Upper lobe of right lung (tissue), 1 donor: ENCODE data around the gene CHP2. TPM values are rescaled to one million over a fixed set of nuclear protein-coding genes. Genes with fewer than 3 reads are reported as not detected.

ENCODE experiments used
- ATAC-seq: fragments of 200-7000 bp; cut with Tn5 transposase; one replicate; pipeline ENCODE4 v1.9.1; 2020; ENCODE audit warnings: mild to moderate bottlenecking, moderate library complexity
- DNase-seq: peaks from one replicate; pipeline ENCODE4 v3.0.0-alpha.2; 2020
- H3K27ac ChIP-seq: fragments of 200-600 bp; one replicate; pipeline ENCODE4 v1.8.0; 2022
- H3K27me3 ChIP-seq: fragments of 200-600 bp; one replicate; pipeline ENCODE4 v1.8.0; 2022; ENCODE audit warnings: mild to moderate bottlenecking
- H3K36me3 ChIP-seq: fragments of 200-600 bp; one replicate; pipeline ENCODE4 v1.8.0; 2022
- H3K4me1 ChIP-seq: fragments of 200-600 bp; one replicate; pipeline ENCODE4 v1.8.0; 2022
- H3K4me3 ChIP-seq: fragments of 200-600 bp; one replicate; pipeline ENCODE4 v1.8.0; 2022; ENCODE audit warnings: mild to moderate bottlenecking
- H3K9me3 ChIP-seq: fragments of 200-600 bp; one replicate; pipeline ENCODE4 v1.8.0; 2022
- intact Hi-C: fragments of 100-400 bp; cut with DNase I; formaldehyde crosslinking; loops from one replicate; pipeline ENCODE4 v1.11.0; 2022
- long read RNA-seq: library from polyadenylated mRNA; unstranded; transcript quantifications from one replicate; pipeline ENCODE4 v2.0.0, GENCODE V29; 2021
- total RNA-seq: library from RNA; stranded (reverse); fragmentation: NEBNext Ultra II Directional; extraction: Animal tissue kit (Norgen Biotek cat#: 25700); gene quantifications from one replicate; pipeline ENCODE4 v1.2.1, GENCODE V29; 2021
- TF ChIP-seq, protein P1 (sequence below): fragments of 200-600 bp; IDR thresholded peaks from one replicate; pipeline ENCODE4 v1.8.0; 2022; ENCODE audit warnings: antibody characterized with exemption
- donor health status: DM: no; HTN: yes; CAD: no; lungs with severe emphysema.

Gene CHP2
- total RNA-seq: not detected
- long read RNA-seq: 0 reads

DNA sequence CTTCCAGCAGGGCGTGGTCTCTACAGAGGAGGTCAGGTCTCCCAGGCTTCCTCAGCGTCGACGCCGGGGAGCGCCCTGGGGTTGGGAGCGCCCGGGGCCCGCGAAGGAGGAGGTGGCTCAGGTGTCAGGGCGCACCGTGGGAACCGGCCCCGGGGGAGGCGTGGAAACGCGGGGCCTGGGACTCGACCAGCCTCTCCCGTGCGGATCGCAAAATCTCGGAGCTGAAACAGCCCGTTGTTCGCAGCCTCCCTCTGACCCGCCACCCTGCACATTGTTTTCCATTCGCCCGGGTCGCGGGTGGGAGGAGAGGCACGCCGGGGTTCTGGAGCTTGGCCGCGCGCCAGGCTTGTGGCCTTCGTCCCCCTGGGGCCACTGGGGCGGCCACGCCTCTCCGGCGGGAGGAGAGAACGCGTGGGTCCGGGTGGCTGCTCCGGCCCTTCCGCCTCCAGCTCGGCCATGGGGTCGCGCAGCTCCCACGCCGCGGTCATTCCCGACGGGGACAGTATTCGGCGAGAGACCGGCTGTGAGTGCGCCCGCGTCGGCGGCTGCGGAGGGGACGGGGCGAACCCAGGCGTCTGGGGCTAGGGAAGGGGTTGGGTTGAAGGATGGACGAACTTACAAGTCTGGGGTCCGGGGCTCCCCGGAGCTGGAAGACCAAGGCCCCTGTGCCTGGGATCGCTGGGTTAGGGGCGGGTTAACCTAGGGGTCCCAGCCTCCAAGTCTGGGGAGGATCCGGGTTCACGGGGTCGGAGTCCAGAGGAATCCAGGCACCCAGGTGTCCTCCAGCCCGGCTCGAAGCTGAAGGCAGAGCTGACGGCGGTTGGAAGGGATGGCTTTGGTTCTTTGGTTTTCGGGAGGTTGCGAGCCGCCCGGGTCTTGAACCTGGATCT, at the start of gene CHP2:
TSS of gene CHP2 (plus strand) at position 433 of the 890 bp plus-strand sequence. CDS start at position 457, 24 bp downstream.
- Histone ChIP-seq H3K27ac (no peak within 1 kb of the TSS), H3K9me3 (no peaks in the 10 kb centered on the region), H3K36me3 (no peaks in the 10 kb centered on the region), H3K4me3 (peak within 1 kb of the TSS; percentile 25), H3K27me3 (peaks cover 46% of the 10 kb centered on the region), H3K4me1 (peaks cover 7% of the 10 kb centered on the region)
- intact Hi-C loops: no loop called here
- TF ChIP-seq, protein P1, sequence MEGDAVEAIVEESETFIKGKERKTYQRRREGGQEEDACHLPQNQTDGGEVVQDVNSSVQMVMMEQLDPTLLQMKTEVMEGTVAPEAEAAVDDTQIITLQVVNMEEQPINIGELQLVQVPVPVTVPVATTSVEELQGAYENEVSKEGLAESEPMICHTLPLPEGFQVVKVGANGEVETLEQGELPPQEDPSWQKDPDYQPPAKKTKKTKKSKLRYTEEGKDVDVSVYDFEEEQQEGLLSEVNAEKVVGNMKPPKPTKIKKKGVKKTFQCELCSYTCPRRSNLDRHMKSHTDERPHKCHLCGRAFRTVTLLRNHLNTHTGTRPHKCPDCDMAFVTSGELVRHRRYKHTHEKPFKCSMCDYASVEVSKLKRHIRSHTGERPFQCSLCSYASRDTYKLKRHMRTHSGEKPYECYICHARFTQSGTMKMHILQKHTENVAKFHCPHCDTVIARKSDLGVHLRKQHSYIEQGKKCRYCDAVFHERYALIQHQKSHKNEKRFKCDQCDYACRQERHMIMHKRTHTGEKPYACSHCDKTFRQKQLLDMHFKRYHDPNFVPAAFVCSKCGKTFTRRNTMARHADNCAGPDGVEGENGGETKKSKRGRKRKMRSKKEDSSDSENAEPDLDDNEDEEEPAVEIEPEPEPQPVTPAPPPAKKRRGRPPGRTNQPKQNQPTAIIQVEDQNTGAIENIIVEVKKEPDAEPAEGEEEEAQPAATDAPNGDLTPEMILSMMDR: no peak
- DNase-seq: peak; percentile 64
- ATAC-seq: peak; percentile 57

DNA sequence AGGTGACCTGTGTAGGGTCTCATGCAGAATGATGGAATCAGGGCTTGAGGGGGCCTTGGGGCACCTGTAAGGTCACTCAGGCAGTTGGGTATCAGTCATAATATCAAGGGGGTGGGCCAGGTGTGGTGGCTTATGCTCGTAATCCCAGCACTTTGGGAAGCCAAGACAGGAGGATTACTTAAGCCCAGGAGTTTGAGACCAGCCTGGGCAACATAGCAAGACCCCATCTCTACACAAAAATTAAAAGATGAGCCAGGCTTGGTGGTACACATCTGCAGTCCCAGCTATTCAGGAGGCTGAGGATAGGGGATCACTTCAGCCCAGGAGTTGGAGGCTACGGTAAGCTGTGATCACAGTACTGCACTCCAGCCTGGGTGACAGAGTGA, 49.3 kb upstream of the CHP2 start:
- no peak for ATAC-seq
- peaks cover 5% of the 10 kb centered on the region for H3K27me3 ChIP-seq
- H3K36me3 ChIP-seq: no peaks in the 10 kb centered on the region
- DNase-seq: no peak
- intact Hi-C loops: no loop called here
- no peak overlapping the region for H3K4me3 ChIP-seq
- no peak overlapping the region for H3K27ac ChIP-seq
- TF ChIP-seq, protein P1: no peak
- H3K9me3 ChIP-seq: no peaks in the 10 kb centered on the region
- no peaks in the 10 kb centered on the region for H3K4me1 ChIP-seq

DNA sequence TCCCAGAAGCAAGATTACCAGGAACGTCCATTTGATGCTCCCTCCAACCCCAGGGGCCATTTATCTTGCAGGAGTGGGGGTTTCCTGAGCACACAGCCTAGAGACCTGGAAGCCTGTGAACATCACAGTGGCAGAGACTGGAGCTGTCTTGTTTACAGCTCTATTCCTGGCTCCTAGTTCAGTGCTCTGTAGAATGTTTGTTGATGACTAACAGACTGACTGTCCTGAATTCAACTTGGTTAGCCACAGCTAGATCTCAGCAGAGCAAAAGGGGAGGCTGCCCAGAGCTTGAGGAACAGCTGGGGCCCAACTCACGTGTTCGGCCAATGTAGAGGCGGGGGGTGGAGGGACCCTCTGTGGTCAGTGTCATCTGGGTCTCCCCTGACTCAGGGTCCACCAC, 48.4 kb upstream of the CHP2 start:
- H3K27me3 ChIP-seq: peaks cover 15% of the 10 kb centered on the region
- no peaks in the 10 kb centered on the region for H3K4me1 ChIP-seq
- intact Hi-C loops: no loop called here
- DNase-seq (no peak), ATAC-seq (no peak)
- TF ChIP-seq, protein P1: no peak
- no peak overlapping the region for H3K4me3 ChIP-seq
- no peaks in the 10 kb centered on the region for H3K36me3 ChIP-seq
- H3K27ac ChIP-seq: no peak overlapping the region
- no peaks in the 10 kb centered on the region for H3K9me3 ChIP-seq

DNA sequence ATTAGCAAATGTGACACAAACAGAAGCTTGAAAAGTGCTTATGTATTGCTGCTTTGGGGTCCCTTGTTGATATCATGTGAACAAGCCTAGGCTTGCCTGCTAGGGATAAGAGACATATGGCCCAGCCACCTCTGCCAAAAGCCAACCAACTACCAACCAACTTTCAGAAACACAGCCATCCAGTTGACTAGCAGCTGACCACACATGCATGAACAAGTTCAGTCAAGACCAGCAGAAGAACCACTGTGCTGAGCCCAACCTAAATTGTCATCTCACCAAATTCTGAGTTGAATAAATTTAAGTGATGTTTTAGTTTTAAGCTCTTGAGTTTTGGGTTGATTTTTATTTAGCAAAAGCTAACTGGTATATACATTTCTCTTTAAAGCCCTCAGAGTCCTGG, 45.3 kb upstream of the CHP2 start:
- TF ChIP-seq, protein P1: no peak
- H3K4me1 ChIP-seq: no peaks in the 10 kb centered on the region
- H3K4me3 ChIP-seq: no peak overlapping the region
- peaks cover 46% of the 10 kb centered on the region for H3K27me3 ChIP-seq
- intact Hi-C loops: no loop called here
- DNase-seq: no peak
- no peaks in the 10 kb centered on the region for H3K36me3 ChIP-seq
- H3K9me3 ChIP-seq: no peaks in the 10 kb centered on the region
- no peak for ATAC-seq
- H3K27ac ChIP-seq: no peak overlapping the region

DNA sequence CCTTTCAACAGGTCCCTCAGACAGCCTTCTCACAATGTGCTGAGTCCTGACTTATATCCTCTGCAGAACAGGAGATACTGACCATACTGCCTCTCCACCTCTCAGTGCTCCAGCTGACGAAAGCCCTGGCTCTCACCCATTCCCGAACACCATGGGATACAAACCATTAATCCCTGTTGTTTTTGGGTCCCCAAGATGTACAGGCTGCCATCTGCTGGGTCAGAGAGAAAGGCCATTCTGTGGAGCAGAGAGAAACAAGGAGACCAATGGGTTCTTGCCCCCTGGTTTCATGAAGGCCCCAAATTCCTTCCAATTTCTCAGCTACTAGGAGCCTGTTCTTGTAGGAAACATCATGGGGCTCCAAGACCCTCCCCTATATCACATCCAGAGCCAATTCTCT, 44.8 kb upstream of the CHP2 start:
- ATAC-seq (no peak), DNase-seq (no peak)
- Histone ChIP-seq H3K4me3 (no peak overlapping the region), H3K4me1 (no peaks in the 10 kb centered on the region), H3K9me3 (no peaks in the 10 kb centered on the region), H3K27me3 (peaks cover 50% of the 10 kb centered on the region), H3K36me3 (no peaks in the 10 kb centered on the region), H3K27ac (no peak overlapping the region)
- intact Hi-C loops: no loop called here
- TF ChIP-seq, protein P1: no peak
